Esophagus squamous epithelium (tissue), 5 donors: ENCODE measurements around the gene AKR1C2. TPM values are rescaled to one million over a fixed set of nuclear protein-coding genes. Genes with fewer than 3 reads are reported as not detected.
A peak's percentile ranks its signal among the peaks of the same experiment; 100 is the strongest.
"Not testable (repeated sequence)": the region's sequence is repeated elsewhere in the genome, so short reads cannot be mapped to it uniquely, and the experiment has no call there.

Experiments
- DNase-seq: peaks from one replicate; lab custom pipeline; 2025; lab: John Stamatoyannopoulos, UW
- H3K27ac ChIP-seq, 4 donors: fragments of 200-600 bp; sonication (generic); one replicate each; pipeline ENCODE4 v1.5.1; 2016 to 2019; ENCODE audit warnings: mild to moderate bottlenecking in 1 of 4
- H3K27me3 ChIP-seq, 4 donors: fragments of 200-600 bp; sonication (generic); 1 replicate in 3 of 4; 2 replicates in 1 of 4; pipeline versions ENCODE4 v1.5.1 to v1.6.0; 2017 to 2021; ENCODE audit warnings: antibody characterized with exemption in 1 of 4
- H3K36me3 ChIP-seq, 3 donors: fragments of 200-600 bp; sonication (generic); one replicate each; pipeline ENCODE4 v1.5.1; 2016 to 2019
- H3K4me1 ChIP-seq, 3 donors: fragments of 200-600 bp; sonication (generic); one replicate each; pipeline ENCODE4 v1.5.1; 2017 to 2019
- H3K4me3 ChIP-seq, 4 donors: fragments of 200-600 bp; sonication (generic); 1 replicate in 3 of 4; 2 replicates in 1 of 4; pipeline ENCODE4 v1.5.1; 2016 to 2019; ENCODE audit warnings: mild to moderate bottlenecking in 2 of 4, moderate library complexity in 1 of 4
- H3K9me3 ChIP-seq, 3 donors: fragments of 200-600 bp; sonication (generic); one replicate each; pipeline ENCODE4 v1.5.1; 2016 to 2019
- POLR2A ChIP-seq, 4 donors: fragments of 450-650 bp; IDR thresholded peaks; one replicate each; pipeline ENCODE4 v1.6.1; 2017; ENCODE audit warnings: antibody characterized with exemption in 4 of 4, mild to moderate bottlenecking in 4 of 4, moderate library complexity in 3 of 4
- WGBS, 2 donors: methylation state at CpG; one replicate each; pipeline ENCODE4 v1.1.5; 2018; 5-methylcytosine and 5-hydroxymethylcytosine counted together
- intact Hi-C: fragments of 100-400 bp; cut with DNase I; formaldehyde crosslinking; loops from one replicate; pipeline ENCODE4 v1.15.0; 2022
- total RNA-seq, 4 donors: library from RNA; depleted of rRNA; stranded (reverse); fragments of >200 nt; gene quantifications; one replicate each; pipeline ENCODE4 v1.1.0, GENCODE V29; 2016
- TF ChIP-seq, protein P1 (sequence below), 6 experiments: fragments of 450-650 bp in 4 of 6; fragments of 200-600 bp in 2 of 6; sonication (generic) in 2 of 6; IDR thresholded peaks; one replicate each; pipeline ENCODE4 v1.5.1; 2016 to 2019; ENCODE audit warnings: antibody characterized with exemption in 6 of 6, mild to moderate bottlenecking in 4 of 6, moderate library complexity in 4 of 6
- donor health status: DM: yes; HTN: yes; CAD: no.

Gene AKR1C2
- total RNA-seq, 4 donors from 2014 or later = 133 to 686 (median 378) TPM

DNA sequence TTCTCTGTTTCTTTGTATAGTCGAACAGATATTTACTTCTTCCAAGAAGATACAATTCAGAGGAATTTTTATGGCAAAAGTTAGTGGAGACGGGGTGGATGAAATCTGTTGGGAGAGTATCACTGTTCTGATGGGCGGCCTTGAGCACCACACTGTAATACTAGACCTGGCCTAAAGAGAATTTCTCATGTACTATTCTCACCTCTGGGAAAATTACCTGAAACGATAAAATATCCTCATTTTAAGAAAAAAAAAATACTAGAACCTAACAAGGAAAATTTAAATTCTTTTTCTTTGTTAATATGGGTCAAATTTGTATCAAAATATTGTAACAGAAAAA, 39.9 kb downstream of the AKR1C2 start:
- intact Hi-C loops, H3K9me3 ChIP-seq, DNase-seq, H3K27me3 ChIP-seq: not testable (repeated sequence)
- Histone ChIP-seq H3K4me3 (peak overlapping the region; percentile 24 to 62 (median 44)), H3K27ac (peak overlapping the region; percentile 34 to 80 (median 58)), H3K36me3 (peaks cover 0 to 12% (median 5%) of the 10 kb centered on the region in 3 donors), H3K4me1 (peaks cover 0 to 24% (median 4%) of the 10 kb centered on the region in 3 donors)
- WGBS, 2 donors = 42 to 50% methylated on average over 1 to 4 of the region's 4 CpGs

DNA sequence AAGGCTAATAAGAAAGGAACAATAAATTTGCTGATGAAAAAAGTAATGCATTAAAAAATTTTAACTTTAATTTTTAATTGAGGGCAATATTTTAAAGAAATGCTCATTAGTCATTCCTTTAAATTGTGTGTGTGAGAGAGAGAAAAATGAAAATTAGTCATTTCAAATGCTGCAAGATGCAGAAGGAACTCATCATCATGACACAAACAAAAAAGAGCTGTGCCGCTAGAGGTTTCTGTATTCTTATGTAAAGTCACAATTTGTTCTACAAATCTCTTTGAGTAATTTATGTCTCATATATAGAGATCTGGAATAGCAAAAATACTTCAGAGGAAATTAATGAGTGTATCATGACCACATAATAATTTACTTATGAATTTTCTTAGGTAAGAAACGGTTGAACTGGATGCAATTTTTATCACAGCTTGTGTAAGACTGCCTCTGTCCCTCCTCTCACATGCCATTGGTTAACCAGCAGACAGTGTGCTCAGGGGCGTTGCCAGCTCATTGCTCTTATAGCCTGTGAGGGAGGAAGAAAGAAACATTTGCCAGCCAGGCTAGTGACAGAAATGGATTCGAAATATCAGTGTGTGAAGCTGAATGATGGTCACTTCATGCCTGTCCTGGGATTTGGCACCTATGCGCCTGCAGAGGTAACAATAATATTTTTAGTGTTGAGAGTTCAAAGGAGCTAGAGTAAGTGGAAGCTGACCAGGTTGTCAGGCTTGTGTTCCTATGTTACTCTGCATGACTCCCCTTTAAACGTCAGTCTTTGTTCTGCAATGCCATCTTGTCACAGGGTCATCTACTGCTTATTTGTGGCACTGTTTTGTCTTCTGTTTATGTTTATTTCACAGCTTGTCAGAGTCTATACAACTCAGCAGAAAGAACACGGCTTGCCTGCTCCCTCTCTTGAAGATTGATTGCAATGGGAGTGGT, 40.5 kb downstream of the AKR1C2 start, which contains the start of gene AKR1C1:
AKR1C1 (plus strand) TSS at position 540 of the 939 bp plus-strand sequence; CDS start at position 570, 30 bp downstream.
- Histone ChIP-seq H3K4me1 (peaks cover 0 to 24% (median 4%) of the 10 kb centered on the region in 3 donors), H3K4me3 (peak within 1 kb of the TSS; percentile 24 to 62 (median 44)), H3K27ac (peak within 1 kb of the TSS; percentile 34 to 80 (median 58))
- intact Hi-C loops, H3K9me3 ChIP-seq, H3K36me3 ChIP-seq, H3K27me3 ChIP-seq, DNase-seq: not testable (repeated sequence)
- 22 to 32% methylated on average over 3 to 4 of the region's 7 CpGs for WGBS, 2 donors
- peak in 2 of 4 donors; percentile 43 to 50 for TF ChIP-seq POLR2A (IDR thresholded peaks at IDR 0.05)

DNA sequence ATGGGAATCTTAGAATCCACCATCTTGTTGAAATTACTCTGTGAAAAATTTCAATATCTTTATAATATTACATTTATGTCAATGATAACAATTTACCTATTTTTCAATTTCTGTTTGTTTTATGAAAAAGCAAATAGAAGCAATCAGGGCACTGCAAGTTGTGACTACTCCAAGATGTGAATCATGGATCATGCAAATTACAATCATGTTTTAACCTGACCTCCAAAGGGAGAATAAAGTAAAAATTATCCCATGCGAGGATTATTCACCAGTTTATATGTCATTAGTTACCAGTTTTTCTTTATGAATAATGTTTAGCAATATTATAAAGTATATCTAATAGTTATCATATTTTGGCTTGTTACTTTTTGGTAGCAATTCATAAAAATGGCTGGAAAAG, 41.3 kb downstream of the AKR1C2 start:
- intact Hi-C loops, H3K36me3 ChIP-seq, H3K9me3 ChIP-seq, DNase-seq, H3K27me3 ChIP-seq, H3K4me3 ChIP-seq: not testable (repeated sequence)
- H3K4me1 ChIP-seq = peaks cover 0 to 24% (median 4%) of the 10 kb centered on the region in 3 donors
- WGBS, 2 donors = 37 to 45% methylated on average over 1 of the region's 1 CpG
- peak overlapping the region in 2 of 4 donors; percentile 65 for H3K27ac ChIP-seq

DNA sequence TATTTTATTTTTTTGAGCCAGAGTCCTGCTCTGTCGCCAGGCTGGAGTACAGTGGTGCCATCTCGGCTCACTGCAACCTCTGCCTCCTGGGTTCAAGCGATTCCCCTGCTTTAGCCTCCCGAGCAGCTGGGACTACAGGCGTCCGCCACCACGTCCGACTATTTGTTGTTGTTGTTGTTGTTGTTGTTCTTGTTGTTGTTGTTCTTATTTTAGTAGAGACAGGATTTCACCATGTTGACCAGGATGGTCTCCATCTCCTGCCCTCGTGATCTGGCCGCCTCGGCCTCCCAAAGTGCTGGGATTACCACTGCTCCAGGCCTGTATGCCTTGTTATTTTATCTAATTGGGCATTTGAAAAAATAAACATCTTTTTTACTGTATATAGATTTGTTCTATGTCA, 42.1 kb downstream of the AKR1C2 start:
- H3K9me3 ChIP-seq, H3K27ac ChIP-seq, H3K4me3 ChIP-seq, intact Hi-C loops, H3K36me3 ChIP-seq, H3K27me3 ChIP-seq, DNase-seq: not testable (repeated sequence)
- peaks cover 0 to 24% (median 4%) of the 10 kb centered on the region in 3 donors for H3K4me1 ChIP-seq
- WGBS, 2 donors = 87 to 92% methylated on average over 11 of the region's 11 CpGs

DNA sequence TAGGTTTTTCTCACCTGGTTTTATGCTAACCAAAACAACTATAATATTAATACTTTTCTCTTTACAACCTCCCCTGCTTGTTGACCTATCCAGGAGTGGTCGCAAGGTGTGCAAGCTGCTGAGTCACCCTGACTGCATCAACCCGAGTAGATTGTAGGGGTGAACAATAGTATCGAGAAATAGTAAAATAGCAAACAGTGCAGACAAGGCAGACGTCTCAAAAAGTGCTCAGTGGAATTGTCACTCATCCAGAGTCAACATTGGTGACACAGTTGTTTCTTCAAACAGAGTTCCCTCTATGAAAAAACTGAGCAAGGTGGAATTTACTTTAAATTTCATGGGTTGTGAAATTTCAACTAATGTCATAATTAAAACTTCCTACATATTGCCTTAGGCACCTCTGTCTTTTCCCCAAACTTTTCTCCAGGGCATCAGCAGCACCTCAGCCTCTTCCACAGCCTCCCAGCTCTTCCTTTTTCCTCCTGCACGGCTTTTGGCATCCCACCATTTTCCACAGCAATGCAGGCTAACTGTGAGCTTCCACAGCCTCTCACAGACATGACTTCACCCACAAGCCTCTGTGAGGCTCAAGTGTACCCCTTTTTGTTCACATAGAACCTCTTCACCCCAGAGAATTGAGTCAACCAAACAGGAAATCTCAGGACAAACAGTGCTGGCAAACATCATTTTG, 46.6 kb downstream of the AKR1C2 start:
- WGBS, 2 donors = 39 to 64% methylated on average over 5 of the region's 5 CpGs
- H3K4me1 ChIP-seq, H3K27ac ChIP-seq, intact Hi-C loops, H3K9me3 ChIP-seq, H3K27me3 ChIP-seq, DNase-seq, H3K36me3 ChIP-seq, H3K4me3 ChIP-seq: not testable (repeated sequence)

DNA sequence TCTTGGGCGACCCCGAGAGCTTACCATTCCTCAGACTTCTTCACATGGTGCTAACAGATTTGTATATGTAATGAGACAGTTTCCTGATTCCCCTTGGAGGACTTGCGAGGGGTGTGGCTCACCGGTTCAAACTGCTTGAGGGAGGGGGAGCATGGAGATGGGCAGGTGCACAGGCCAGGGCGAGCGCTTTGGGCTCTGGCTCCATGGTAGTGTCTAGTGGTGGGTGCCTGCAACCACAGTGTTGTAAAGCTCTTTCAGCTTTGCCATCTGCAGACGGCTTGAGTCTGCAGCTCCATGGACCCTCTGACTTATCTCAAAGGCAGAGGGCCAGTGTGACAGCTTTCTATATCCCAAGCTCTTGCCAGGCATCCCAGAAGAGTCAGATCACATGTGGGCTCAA, 47.6 kb downstream of the AKR1C2 start:
- peaks cover 0 to 16% (median 7%) of the 10 kb centered on the region in 3 donors for H3K4me1 ChIP-seq
- intact Hi-C loops, H3K9me3 ChIP-seq, H3K36me3 ChIP-seq, DNase-seq, H3K4me3 ChIP-seq, H3K27me3 ChIP-seq, H3K27ac ChIP-seq: not testable (repeated sequence)
- 71 to 87% methylated on average over 6 of the region's 7 CpGs for WGBS, 2 donors

DNA sequence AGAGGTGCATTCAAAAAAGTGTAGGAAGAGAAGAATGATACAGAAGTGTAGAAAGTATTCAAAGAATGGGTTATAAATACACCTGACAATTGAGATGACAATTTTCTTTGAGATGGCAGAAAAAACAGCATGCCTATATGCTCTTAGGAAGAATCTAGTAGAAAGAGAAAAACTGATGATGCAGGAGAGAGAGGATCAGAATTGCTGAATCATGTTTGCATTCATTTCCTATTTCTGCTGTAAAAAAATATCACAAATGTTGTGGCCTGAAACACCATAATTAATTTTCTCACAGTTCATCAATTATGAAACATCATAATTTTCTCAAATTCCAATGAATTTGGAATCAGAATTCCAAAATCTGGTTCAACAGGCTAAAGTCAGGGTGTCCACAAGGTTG, 50.3 kb downstream of the AKR1C2 start:
- H3K27ac ChIP-seq = no peak overlapping the region
- H3K4me1 ChIP-seq = peaks cover 0 to 26% (median 11%) of the 10 kb centered on the region in 3 donors
- DNase-seq = no peak

DNA sequence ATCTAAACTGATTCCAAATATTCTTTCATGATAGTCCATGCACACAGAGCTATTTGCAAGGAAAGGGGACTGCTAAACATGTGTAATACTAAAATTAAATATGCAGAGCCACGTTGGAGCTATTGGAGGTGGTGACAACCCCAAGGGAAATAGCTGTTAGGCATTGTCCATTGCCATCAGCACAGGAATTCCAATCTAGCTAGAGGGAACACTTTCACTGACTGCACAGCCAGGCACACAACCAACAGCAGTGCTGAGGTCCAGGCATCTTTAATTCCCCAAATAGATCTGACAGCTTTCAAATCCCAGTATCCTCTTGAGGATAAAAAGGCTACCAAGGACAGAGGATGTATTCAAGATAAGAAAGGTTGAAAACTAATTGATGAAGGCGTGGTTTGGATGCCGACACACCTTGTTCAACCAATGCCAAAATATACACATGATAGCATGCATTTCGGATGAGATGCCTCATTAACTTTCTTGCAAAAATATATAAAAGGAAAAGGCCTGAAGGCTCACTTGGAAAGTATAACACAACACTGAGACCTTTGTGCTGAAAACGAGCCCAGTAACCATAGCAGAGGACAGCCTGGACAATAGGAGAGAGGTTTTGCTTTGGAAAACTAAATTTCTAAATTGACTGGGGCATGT, 52.0 kb downstream of the AKR1C2 start:
- DNase-seq, H3K4me3 ChIP-seq, intact Hi-C loops, H3K36me3 ChIP-seq, H3K9me3 ChIP-seq, H3K27ac ChIP-seq, H3K27me3 ChIP-seq: not testable (repeated sequence)
- WGBS, 2 donors = 16 to 42% methylated on average over 3 to 5 of the region's 5 CpGs
- H3K4me1 ChIP-seq = peaks cover 5 to 44% (median 26%) of the 10 kb centered on the region in 3 donors

More for the DNA sequence above, 50.3 kb downstream of the AKR1C2 start:
- H3K9me3 ChIP-seq = no peaks in the 10 kb centered on the region
- H3K4me3 ChIP-seq = no peak overlapping the region
- intact Hi-C loops = no loop called here
- H3K36me3 ChIP-seq = no peaks in the 10 kb centered on the region
- no peaks in the 10 kb centered on the region for H3K27me3 ChIP-seq
- no peak for TF ChIP-seq POLR2A (IDR thresholded peaks at IDR 0.05)
- TF ChIP-seq, protein P1, sequence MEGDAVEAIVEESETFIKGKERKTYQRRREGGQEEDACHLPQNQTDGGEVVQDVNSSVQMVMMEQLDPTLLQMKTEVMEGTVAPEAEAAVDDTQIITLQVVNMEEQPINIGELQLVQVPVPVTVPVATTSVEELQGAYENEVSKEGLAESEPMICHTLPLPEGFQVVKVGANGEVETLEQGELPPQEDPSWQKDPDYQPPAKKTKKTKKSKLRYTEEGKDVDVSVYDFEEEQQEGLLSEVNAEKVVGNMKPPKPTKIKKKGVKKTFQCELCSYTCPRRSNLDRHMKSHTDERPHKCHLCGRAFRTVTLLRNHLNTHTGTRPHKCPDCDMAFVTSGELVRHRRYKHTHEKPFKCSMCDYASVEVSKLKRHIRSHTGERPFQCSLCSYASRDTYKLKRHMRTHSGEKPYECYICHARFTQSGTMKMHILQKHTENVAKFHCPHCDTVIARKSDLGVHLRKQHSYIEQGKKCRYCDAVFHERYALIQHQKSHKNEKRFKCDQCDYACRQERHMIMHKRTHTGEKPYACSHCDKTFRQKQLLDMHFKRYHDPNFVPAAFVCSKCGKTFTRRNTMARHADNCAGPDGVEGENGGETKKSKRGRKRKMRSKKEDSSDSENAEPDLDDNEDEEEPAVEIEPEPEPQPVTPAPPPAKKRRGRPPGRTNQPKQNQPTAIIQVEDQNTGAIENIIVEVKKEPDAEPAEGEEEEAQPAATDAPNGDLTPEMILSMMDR (IDR thresholded peaks at IDR 0.05) = no peak
